Body of pancreas (tissue), 4 donors: Measurements from ENCODE around the gene PLCH1.

Source experiments
- CTCF ChIP-seq, 7 experiments: fragments of 450-650 bp in 4 of 7; fragments of 200-600 bp in 3 of 7; sonication (generic) in 3 of 7; IDR thresholded peaks; one replicate each; pipeline ENCODE4 v1.5.1; 2016 to 2019; ENCODE audit warnings: antibody characterized with exemption in 7 of 7
- POLR2A ChIP-seq, 3 donors: fragments of 450-650 bp; IDR thresholded peaks; one replicate each; pipeline ENCODE4 v1.6.1; 2016; ENCODE audit warnings: antibody characterized with exemption in 3 of 3, mild to moderate bottlenecking in 2 of 3

GRCh38 chr3:155425396-155425795, 319.5 kb downstream of the PLCH1 start:
- TF ChIP-seq POLR2A (IDR thresholded peaks at IDR 0.05) (no peak), CTCF (IDR thresholded peaks at IDR 0.05) (no peak)
